Retina (tissue), 1 donor: ENCODE results near the gene WHRN.

Experiments
- DNase-seq: peaks from one replicate; pipeline ENCODE4 v3.0.0-alpha.2; 2016

WHRN gene

GRCh38 chr9:114505187-114506081 is at the start of gene WHRN:
WHRN (minus strand) TSS chr9:114505473; CDS start chr9:114504801, 672 bp downstream.
- peak; percentile 90 for DNase-seq

DNA sequence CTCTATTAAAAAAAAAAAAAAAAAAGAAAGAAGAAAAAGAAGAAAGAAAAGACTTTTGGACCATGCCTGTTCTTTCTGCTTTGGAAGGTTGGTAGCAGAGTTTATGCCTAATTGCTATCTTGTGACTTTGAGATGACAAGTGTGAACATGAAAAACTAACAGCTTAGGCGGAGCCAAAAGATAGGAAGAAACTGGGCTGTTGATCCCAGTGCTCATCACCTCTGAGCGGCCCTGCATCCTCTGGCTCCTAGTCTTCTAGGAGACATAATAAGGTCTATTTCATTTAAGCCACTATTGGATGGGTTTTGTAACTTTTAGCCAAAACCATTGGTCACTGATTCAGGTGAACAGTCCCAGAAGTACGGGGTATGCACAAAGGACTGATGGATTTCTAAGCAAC is 47.9 kb upstream of the WHRN start:
- no peak for DNase-seq

DNA sequence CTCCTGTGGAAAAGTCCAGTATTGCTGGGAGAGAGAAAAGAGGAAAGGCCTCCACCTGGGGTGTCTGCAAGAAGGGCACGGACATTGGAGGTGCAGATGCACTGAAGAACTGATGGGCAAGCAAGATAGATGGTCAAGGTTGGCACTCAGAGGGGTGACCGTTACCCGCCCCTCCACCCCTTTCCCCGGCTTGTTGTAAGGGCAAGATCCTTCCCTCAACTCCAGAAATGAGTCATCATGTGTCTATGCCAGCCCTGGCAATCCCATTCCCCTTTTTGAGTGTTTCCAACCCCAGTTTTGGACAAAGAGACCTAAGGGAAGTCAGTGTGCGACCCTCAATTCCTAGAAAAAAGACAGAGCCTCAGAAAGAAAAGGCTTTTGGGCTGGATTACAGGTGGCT is 47.4 kb upstream of the WHRN start:
- no peak for DNase-seq

DNA sequence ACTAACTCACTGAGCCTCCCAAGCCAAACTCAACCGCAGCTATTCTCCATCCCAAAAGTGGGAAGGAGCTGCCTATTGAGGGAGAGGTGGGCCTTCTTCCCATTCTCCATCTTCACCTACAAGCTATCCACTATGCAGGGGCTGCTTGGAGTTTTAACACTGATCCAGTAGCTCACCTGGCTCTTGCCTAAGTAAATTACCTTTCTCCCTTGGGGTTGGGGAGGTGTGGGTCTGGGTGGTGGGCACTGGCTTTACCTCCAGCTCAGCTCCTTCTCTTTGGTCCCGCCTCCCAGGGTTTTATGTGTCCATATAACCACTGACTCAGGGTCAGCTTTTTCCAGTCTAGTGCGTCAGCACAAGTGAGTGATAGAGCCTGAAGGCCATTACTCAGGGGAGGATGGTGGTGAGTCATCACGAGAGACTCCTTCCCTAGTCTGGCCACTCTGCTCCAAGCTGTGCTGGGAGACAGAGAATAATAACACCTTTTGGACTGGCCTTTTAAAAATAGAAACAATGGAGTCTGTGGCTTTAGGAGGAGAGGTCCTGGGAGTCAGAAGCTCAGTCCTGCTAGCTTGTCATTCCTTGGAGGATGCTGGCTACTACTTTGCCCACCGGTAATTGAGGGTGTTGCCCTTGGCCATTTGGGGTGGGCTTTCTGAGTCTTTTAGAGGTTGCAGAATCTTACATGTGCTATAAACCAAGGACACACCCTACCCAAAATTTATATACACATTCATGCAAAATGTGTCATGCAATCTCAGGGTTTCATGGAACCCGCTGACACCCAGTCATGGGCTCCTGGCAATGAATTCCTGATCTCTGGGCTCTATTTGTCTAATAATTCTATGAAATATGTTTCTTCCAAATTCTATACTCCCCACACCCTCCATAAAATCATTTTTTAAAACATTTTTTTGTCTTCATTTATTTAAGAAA is 46.7 kb upstream of the WHRN start:
- DNase-seq = peak; percentile 50

- no peak for DNase-seq
Measured at GRCh38 chr9:114549697-114550330, 44.5 kb upstream of the WHRN start.

GRCh38 chr9:114546851-114547250 is 41.6 kb upstream of the WHRN start:
- DNase-seq = no peak

DNA sequence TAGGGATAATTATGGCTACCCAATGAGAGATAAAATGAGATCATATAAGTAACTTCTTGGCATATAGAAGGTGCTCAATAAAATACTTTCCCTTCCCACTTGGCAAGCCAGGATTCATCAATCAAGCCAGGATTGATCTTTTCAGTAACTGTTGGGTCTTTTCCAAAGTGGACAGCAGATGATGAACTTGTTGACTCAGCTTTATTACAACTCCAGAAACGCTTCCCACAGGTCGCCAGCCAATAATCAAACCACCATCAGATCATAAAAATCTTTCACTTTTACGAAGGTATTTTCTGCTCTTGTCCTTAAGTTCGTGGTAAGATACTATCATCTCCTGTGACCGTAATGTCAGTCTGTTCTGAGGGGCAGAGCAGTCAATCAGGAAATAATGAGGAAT is 39.8 kb upstream of the WHRN start:
- no peak for DNase-seq

DNA sequence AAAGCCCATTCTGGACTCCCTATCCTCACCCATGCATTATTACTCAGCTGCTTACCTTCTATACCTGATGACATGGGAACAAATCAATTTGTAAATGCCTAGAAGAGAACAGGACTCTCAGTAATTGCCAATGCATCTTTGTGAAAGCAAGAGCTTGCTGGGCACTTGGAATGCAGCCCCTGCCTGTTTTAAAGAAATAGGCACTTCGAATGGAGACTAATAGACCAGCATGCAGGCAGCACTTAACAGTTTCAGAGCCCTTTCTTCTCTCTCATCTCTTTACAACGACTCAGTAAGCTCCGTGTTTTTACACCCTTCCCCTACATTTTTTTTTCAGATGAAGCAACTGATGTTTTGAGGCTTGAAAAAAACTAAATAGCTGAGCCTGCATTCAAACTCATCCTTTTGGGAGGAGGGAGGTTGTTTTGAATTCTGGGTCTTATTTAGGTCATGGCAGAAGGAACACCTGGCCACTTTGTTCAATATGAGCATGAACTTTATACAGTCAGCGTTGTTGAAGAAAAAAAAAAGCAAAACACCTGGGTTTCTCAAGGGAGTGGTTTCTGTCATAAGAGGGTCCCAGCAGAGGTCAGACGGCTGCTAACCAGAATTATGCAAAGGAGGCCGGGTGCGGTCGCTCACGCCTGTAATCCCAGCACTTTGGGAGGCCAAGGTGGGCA is 34.6 kb upstream of the WHRN start:
- no peak for DNase-seq

DNA sequence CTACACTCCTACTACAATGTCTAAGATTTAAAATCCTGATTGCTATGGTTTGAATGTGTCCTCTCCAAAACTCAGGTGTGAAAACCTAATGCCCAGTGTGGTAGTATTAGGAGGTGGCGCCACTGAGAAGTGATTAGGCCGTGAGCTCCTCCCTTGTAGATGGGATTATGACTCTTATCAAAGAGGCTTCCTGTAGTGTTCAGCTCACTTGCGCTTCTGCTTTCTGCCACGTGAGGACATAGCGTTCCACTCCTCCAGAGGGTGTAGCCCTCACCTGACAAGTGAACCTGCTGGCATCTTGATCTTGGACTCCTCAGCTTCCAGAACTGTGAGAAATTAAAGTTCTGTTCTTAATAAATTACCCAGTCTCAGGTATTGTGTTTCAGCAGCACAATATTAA is 33.0 kb upstream of the WHRN start:
- no peak for DNase-seq

DNA sequence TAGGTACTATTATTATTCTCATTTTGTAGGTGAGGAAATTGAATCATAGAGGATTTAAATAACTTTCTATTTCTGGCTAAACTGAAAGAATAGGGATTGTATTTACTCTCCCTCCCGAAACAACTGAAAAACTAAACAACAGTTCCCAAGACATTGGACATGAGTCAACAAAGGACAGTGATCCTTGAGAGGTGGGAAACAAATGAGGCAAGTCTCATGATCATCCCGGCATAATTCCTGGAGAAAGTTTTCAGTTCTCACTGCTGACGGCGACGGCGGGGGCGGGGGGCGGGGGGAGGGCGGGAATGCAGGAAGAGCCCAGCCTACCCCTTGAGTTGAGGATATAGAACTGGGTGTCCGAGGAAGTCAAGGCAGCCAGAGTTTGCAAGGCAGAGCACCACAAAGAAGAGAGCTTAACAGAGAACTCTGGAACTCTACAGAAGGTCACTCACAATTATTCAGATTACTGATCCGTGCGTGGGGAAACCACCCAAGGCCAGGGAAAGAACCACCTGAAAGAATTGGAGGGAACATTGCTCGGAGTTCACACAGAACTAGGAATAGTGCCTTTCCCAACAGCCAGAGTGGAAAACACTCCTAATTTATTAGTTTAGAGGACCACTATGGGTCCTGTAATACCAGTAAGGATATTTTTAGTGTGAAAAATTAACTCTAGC is 27.4 kb upstream of the WHRN start:
- no peak for DNase-seq

DNA sequence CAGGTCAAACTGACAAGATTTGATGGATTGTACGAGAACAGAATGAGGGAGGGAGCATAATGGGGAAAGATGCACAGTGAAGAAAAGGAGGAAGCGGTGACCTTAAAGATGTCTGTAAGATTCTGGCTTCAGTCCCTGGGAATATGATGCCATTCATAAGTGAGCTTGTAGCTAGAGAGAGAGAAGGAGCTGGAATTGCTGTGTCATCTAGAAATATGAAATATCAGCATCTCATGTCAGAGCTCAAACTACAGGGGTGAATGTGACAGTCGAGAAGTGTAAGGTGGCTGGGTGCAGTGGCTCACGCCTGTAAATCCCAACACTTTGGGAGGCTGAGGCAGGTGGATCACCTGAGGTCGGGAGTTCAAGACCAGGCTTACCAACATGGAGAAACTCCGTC is 24.0 kb upstream of the WHRN start:
- no peak for DNase-seq

- no peak for DNase-seq
Measured at GRCh38 chr9:114526807-114527206, 21.5 kb upstream of the WHRN start.

GRCh38 chr9:114525513-114525912 is 20.2 kb upstream of the WHRN start:
- no peak for DNase-seq

DNA sequence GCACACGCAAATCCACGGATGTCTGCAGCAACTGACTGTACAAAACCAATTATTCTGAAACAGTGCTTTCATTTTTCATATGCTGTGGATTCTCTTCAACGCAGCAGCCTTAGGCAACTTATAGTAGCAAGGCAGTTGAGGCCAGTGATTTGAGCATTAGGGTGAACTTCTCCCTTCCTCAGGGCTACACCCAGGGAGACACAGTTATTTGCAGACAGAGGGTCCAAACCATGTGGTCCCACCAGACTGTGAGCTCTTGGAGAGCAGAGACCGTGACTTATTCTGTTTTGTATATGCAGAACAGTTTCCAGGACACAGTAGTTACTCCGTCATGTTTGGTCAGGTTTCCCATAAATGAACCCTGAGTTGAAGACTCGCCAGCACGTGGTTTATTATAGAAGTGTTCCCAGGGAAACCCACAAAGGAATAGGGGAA is 19.0 kb upstream of the WHRN start:
- DNase-seq = no peak

- DNase-seq = no peak
Measured at GRCh38 chr9:114522847-114523246, 17.6 kb upstream of the WHRN start.

DNA sequence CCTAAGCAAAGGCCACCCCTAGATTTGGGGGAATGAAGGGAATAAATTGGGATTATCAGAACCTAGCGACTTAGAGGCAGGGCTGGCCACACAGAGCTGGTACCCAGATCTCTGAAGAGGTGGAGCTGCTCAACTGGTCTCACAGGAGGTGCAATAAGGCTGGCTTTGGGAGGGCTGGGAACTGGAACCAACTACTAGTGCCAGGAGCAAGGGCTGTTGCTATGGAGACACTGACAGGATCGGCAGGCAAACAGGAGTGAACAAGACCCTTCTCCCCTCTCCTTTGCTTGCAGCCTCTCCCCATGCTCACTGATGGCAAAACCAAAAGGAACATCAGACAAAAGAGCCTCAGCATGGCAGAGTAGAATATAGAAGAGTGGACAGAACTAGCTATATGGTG is 17.0 kb upstream of the WHRN start:
- no peak for DNase-seq

GRCh38 chr9:114521846-114522245 is 16.6 kb upstream of the WHRN start:
- DNase-seq = no peak

DNA sequence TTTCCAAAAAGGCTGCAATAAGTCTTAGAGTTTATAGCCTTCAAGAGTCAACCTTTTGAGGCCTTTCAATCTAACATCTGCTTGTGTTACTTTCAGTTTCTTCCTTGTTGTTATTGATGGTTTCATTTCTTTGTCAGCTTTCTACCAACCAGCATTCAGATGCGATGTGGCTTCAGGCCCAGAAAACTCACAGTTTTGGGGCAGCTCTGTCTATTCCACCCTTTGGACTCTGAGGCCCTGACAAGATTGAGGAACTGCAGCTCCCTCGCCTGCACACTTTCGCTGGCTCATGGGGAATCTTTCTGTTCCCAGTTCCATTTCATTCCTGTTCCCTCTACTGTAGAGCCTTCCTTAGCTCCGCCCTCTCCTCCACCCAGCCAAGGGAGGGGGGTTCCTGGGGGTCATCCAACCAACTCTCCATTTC is 13.3 kb upstream of the WHRN start:
- DNase-seq = no peak

GRCh38 chr9:114518120-114518519 is 12.8 kb upstream of the WHRN start:
- no peak for DNase-seq

DNA sequence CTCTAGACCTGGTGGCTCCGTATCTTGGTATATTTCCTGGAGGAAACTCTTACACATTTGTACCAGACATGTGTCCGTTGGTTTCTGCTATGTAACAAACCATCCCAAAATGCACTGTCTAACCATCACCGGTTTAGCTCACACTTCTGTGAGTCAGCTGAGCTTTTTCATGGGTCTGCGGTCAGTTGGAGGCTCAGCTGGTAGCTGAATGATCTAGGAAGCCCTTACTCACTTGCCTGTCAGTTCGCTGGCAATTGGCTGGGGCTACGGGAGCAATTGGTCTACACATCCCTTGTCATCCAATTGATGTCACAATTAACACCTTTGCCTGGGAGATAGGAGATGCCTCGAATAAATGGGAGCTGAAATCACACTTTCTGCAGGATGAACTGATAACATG is 11.6 kb upstream of the WHRN start:
- no peak for DNase-seq

DNA sequence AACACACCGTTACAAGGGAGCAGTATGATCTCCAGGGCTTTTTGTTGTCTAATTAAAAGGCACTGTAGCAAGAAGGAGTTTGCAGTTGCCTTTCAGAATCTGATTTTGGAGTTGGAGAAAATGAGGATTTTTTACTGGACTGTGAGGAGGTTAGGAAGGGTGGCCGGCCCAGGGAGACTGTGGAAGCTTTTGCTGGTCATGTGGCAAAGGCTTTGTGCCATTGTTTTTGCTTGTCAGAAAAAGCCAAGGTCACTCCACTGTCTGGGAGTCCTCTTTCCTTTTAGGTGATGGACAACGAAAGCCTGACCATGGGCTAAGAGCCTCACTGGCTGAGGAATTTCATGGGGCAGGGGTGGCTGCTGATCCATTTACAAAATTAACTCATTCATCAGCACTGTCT is 10.3 kb upstream of the WHRN start:
- DNase-seq = no peak

GRCh38 chr9:114513959-114514267 is 8.6 kb upstream of the WHRN start:
- DNase-seq = no peak
